ENCODE results near the gene ENG. TPM values are rescaled to one million over a fixed set of nuclear protein-coding genes. Genes with fewer than 3 reads are reported as not detected.

ENG gene
- polyA plus RNA-seq, 1 of the 3 experiments (the other 2 are of a cell fraction): 18.8 TPM

- Histone ChIP-seq H3K9me3 (no peaks in the 10 kb centered on the region), H3K27me3 (ENCODE audit: insufficient read depth) (no peaks in the 10 kb centered on the region), H3K36me3 (replicated peaks in 1 of 2; ENCODE audit: control insufficient read depth in 1 of 2, insufficient read depth in 2 of 2, low read length in 1 of 2) (peaks cover 0 to 12% of the 10 kb centered on the region in 2 experiments), H3K4me2 (no peak overlapping the region), H3K4me1 (ENCODE audit: control insufficient read depth in 1 of 2, insufficient read depth in 2 of 2, low read depth in 1 of 2, low read length in 1 of 2) (peaks cover 0 to 12% of the 10 kb centered on the region in 2 experiments; a peak in 1 of 4 replicates), H2AFZ (ENCODE audit: low read depth) (no peak overlapping the region), H3K9me2 (no peaks in the 10 kb centered on the region), H3K9ac (no peak overlapping the region), H3F3A (replicated peaks; ENCODE audit: insufficient read depth) (no peaks in the 10 kb centered on the region), H3K79me2 (ENCODE audit: insufficient read depth) (no peaks in the 10 kb centered on the region), H3K27ac (ENCODE audit: low read depth in 2 of 2, low read length in 1 of 2) (no peak overlapping the region), H3K4me3 (ENCODE audit: low read depth in 2 of 2, low read length in 1 of 2) (peak overlapping the region in 1 of 2 experiments; percentile 46; a peak in 1 of 4 replicates), H4K20me1 (ENCODE audit: insufficient read depth) (no peaks in the 10 kb centered on the region)
- peak; percentile 97 for DNase-seq
- 68% methylated on average over 16 of the region's 18 CpGs for WGBS (ENCODE audit: low lambda C conversion rate)
- CTCF ChIA-PET: interaction anchor here (0.5 to 10.6 kb wide), 70 partner anchors 9 to 379 kb away, joined by 3 to 116 read pairs (median 5); partner anchors contain the start of genes CDK9, ENG, FPGS and PIP5KL1
- POLR2A ChIA-PET: interaction anchor here (0.8 to 2.0 kb wide), 6 partner anchors 15 to 134 kb away, joined by 3 to 9 read pairs (median 4); partner anchors contain the start of genes FPGS and TOR2A
- TF ChIP-seq, protein P1, sequence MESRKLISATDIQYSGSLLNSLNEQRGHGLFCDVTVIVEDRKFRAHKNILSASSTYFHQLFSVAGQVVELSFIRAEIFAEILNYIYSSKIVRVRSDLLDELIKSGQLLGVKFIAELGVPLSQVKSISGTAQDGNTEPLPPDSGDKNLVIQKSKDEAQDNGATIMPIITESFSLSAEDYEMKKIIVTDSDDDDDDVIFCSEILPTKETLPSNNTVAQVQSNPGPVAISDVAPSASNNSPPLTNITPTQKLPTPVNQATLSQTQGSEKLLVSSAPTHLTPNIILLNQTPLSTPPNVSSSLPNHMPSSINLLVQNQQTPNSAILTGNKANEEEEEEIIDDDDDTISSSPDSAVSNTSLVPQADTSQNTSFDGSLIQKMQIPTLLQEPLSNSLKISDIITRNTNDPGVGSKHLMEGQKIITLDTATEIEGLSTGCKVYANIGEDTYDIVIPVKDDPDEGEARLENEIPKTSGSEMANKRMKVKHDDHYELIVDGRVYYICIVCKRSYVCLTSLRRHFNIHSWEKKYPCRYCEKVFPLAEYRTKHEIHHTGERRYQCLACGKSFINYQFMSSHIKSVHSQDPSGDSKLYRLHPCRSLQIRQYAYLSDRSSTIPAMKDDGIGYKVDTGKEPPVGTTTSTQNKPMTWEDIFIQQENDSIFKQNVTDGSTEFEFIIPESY (IDR thresholded peaks at IDR 0.05; ENCODE audit: borderline replicate concordance, low read depth): no peak
- TF ChIP-seq MEF2A (IDR thresholded peaks at IDR 0.05; ENCODE audit: borderline replicate concordance, low read depth) (no peak), MAX (IDR thresholded peaks at IDR 0.05; ENCODE audit: low read depth) (no peak), MXI1 (IDR thresholded peaks at IDR 0.05; ENCODE audit: low read depth, low read length) (no peak), SMC3 (IDR thresholded peaks at IDR 0.05; ENCODE audit: low read depth, low read length) (peak; percentile 94), ELF1 (IDR thresholded peaks at IDR 0.05) (no peak), CHD2 (IDR thresholded peaks at IDR 0.05; ENCODE audit: low read length, partially characterized antibody) (no peak), NRF1 (IDR thresholded peaks at IDR 0.05; ENCODE audit: low read depth, low read length) (no peak), FOSL2 (IDR thresholded peaks at IDR 0.05; ENCODE audit: borderline replicate concordance, low read depth) (no peak), RXRA (IDR thresholded peaks at IDR 0.05; ENCODE audit: borderline replicate concordance, low read depth) (no peak), GABPA (IDR thresholded peaks at IDR 0.05; ENCODE audit: low read depth) (no peak), RAD21 (IDR thresholded peaks at IDR 0.05; ENCODE audit: low read length) (peak; percentile 95), POLR2AphosphoS5 (IDR thresholded peaks at IDR 0.05; ENCODE audit: low read depth, low read length) (no peak), FOXJ3 (CRISPR knock-in tag; IDR thresholded peaks at IDR 0.05) (no peak), USF1 (IDR thresholded peaks at IDR 0.05; ENCODE audit: borderline replicate concordance, low read depth) (no peak), PBX3 (IDR thresholded peaks at IDR 0.05) (no peak), NFIC (IDR thresholded peaks at IDR 0.05; ENCODE audit: borderline replicate concordance) (no peak), YY1 (IDR thresholded peaks at IDR 0.05; ENCODE audit: low read depth) (no peak), RFX5 (IDR thresholded peaks at IDR 0.05; ENCODE audit: low read length) (no peak), EP300 (IDR thresholded peaks at IDR 0.05; ENCODE audit: borderline replicate concordance in 1 of 2, low read depth in 1 of 2, low read length in 1 of 2) (no peak), SIN3A (IDR thresholded peaks at IDR 0.05; ENCODE audit: borderline replicate concordance, low read depth, low read length) (no peak)
- TF ChIP-seq, protein P2, sequence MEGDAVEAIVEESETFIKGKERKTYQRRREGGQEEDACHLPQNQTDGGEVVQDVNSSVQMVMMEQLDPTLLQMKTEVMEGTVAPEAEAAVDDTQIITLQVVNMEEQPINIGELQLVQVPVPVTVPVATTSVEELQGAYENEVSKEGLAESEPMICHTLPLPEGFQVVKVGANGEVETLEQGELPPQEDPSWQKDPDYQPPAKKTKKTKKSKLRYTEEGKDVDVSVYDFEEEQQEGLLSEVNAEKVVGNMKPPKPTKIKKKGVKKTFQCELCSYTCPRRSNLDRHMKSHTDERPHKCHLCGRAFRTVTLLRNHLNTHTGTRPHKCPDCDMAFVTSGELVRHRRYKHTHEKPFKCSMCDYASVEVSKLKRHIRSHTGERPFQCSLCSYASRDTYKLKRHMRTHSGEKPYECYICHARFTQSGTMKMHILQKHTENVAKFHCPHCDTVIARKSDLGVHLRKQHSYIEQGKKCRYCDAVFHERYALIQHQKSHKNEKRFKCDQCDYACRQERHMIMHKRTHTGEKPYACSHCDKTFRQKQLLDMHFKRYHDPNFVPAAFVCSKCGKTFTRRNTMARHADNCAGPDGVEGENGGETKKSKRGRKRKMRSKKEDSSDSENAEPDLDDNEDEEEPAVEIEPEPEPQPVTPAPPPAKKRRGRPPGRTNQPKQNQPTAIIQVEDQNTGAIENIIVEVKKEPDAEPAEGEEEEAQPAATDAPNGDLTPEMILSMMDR (IDR thresholded peaks at IDR 0.05): peak; percentile 83
- TF ChIP-seq, protein P3, sequence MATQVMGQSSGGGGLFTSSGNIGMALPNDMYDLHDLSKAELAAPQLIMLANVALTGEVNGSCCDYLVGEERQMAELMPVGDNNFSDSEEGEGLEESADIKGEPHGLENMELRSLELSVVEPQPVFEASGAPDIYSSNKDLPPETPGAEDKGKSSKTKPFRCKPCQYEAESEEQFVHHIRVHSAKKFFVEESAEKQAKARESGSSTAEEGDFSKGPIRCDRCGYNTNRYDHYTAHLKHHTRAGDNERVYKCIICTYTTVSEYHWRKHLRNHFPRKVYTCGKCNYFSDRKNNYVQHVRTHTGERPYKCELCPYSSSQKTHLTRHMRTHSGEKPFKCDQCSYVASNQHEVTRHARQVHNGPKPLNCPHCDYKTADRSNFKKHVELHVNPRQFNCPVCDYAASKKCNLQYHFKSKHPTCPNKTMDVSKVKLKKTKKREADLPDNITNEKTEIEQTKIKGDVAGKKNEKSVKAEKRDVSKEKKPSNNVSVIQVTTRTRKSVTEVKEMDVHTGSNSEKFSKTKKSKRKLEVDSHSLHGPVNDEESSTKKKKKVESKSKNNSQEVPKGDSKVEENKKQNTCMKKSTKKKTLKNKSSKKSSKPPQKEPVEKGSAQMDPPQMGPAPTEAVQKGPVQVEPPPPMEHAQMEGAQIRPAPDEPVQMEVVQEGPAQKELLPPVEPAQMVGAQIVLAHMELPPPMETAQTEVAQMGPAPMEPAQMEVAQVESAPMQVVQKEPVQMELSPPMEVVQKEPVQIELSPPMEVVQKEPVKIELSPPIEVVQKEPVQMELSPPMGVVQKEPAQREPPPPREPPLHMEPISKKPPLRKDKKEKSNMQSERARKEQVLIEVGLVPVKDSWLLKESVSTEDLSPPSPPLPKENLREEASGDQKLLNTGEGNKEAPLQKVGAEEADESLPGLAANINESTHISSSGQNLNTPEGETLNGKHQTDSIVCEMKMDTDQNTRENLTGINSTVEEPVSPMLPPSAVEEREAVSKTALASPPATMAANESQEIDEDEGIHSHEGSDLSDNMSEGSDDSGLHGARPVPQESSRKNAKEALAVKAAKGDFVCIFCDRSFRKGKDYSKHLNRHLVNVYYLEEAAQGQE (IDR thresholded peaks at IDR 0.05; ENCODE audit: low read depth, low read length): no peak
These were observed 15.1 kb upstream of the ENG start for GRCh38 chr9:127869310-127870152.

All from SK-N-SH (cell line).